OCI-LY1 (cell line): ENCODE data around the gene ZNF407.

Experiments
- CTCF ChIP-seq: fragments of 200-600 bp; sonication (generic), shearing (Covaris generic); IDR thresholded peaks from 2 replicates; pipeline ENCODE4 v1.5.1; 2017; ENCODE audit warnings: mild to moderate bottlenecking, antibody characterized with exemption, low read length, moderate library complexity, mixed read lengths
- EZH2 ChIP-seq: fragments of 200-600 bp; sonication (generic), shearing (Covaris generic); IDR thresholded peaks from 2 replicates; pipeline ENCODE4 v1.8.0; 2017; ENCODE audit warnings: borderline replicate concordance, mixed run types, mild to moderate bottlenecking, antibody characterized with exemption, low read length, moderate library complexity, mixed read lengths

DNA sequence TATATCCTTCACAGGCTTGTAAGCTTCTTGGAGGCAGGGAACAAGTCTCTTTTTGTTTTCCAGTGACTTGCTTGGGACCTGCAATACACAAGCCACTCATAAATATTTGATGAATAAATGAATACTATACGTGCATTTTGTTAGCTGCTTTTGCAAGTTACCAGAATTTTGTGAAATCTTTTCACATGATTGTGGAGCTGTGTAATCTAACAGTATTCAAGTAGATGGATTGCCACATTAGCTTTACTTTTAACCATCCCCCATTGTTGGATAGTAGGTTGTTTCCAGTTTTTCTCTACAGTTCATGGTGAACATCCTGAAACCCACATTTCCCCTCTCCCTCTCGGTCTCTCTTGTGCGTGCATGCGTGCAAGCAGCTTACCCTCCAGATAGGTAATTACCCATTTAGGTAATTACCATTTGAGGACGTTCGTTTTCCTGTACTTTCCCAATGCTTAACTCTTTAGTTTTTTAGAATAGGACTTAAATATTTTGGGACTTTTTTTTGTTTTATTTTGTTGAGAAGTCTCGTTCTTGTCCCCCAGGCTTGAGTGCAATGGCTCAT lies 12.5 kb downstream of the ZNF407 start:
- TF ChIP-seq CTCF (no peak), EZH2 (no peak)
